Measurements from ENCODE around the gene MYCBPAP. TPM values are rescaled to one million over a fixed set of nuclear protein-coding genes. Genes with fewer than 3 reads are reported as not detected.

The MYCBPAP gene
- total RNA-seq, 2 experiments from 2014 or later = 0.78 to 1.5 TPM

- POLR2A ChIA-PET = no interaction called here
- H3K4me3 Mint-ChIP-seq = peak overlapping the region; percentile 36
- H3K27ac Mint-ChIP-seq = no peak overlapping the region
- Histone ChIP-seq H3K4me3 (ENCODE audit: low read length) (no peak overlapping the region), H3K9me3 (ENCODE audit: control insufficient read depth in 1 of 2, insufficient read depth in 1 of 2, low read length in 2 of 2) (no peaks in the 10 kb centered on the region), H3K27me3 (ENCODE audit: control insufficient read depth in 1 of 2, insufficient read depth in 2 of 2, low read length in 2 of 2) (no peaks in the 10 kb centered on the region), H3K27ac (ENCODE audit: low read depth in 1 of 2, low read length in 2 of 2) (no peak overlapping the region), H3K36me3 (ENCODE audit: insufficient read depth, low read length) (no peaks in the 10 kb centered on the region), H3K4me1 (ENCODE audit: insufficient read depth, low read length) (peaks cover 36% of the 10 kb centered on the region)
- ATAC-seq (ENCODE audit: poor library complexity) (no peak), DNase-seq (no peak)
- peaks cover 6% of the 10 kb centered on the region for H3K27me3 Mint-ChIP-seq
- no peaks in the 10 kb centered on the region for H3K9me3 Mint-ChIP-seq
- peaks cover 22% of the 10 kb centered on the region for H3K4me1 Mint-ChIP-seq (ENCODE audit: low read depth)
- no peak for TF ChIP-seq CTCF (IDR thresholded peaks at IDR 0.05)
- CTCF ChIA-PET = no interaction called here
- intact Hi-C loops (cut with DNase I, micrococcal nuclease) = loop anchor here in 1 of 2 experiments (10.0 kb wide), 1 partner anchor 60 kb away; no protein-coding TSS in a partner anchor
- H3K36me3 Mint-ChIP-seq (ENCODE audit: low read depth) = no peaks in the 10 kb centered on the region
Measured at GRCh38 chr17:50544516-50544915, 36.3 kb downstream of the MYCBPAP start.

GRCh38 chr17:50545311-50545710, 37.1 kb downstream of the MYCBPAP start:
- Histone ChIP-seq H3K27ac (ENCODE audit: low read depth in 1 of 2, low read length in 2 of 2) (no peak overlapping the region), H3K9me3 (ENCODE audit: control insufficient read depth in 1 of 2, insufficient read depth in 1 of 2, low read length in 2 of 2) (no peaks in the 10 kb centered on the region), H3K36me3 (ENCODE audit: insufficient read depth, low read length) (no peaks in the 10 kb centered on the region), H3K4me3 (ENCODE audit: low read length) (no peak overlapping the region), H3K27me3 (ENCODE audit: control insufficient read depth in 1 of 2, insufficient read depth in 2 of 2, low read length in 2 of 2) (no peaks in the 10 kb centered on the region), H3K4me1 (ENCODE audit: insufficient read depth, low read length) (peaks cover 36% of the 10 kb centered on the region)
- Mint-ChIP-seq H3K36me3 (ENCODE audit: low read depth) (no peaks in the 10 kb centered on the region), H3K27ac (no peak overlapping the region), H3K4me3 (no peak overlapping the region), H3K9me3 (no peaks in the 10 kb centered on the region), H3K27me3 (peaks cover 6% of the 10 kb centered on the region), H3K4me1 (ENCODE audit: low read depth) (peaks cover 22% of the 10 kb centered on the region)
- intact Hi-C loops (cut with DNase I, micrococcal nuclease) = loop anchor here (5.0 to 10.0 kb wide), 3 partner anchors 61 to 412 kb away; no protein-coding TSS in a partner anchor
- ChIA-PET CTCF (no interaction called here), POLR2A (no interaction called here)
- DNase-seq = no peak
- no peak for TF ChIP-seq CTCF (IDR thresholded peaks at IDR 0.05)
- no peak for ATAC-seq (ENCODE audit: poor library complexity)

- H3K9me3 Mint-ChIP-seq = no peaks in the 10 kb centered on the region
- H3K4me3 ChIP-seq (ENCODE audit: low read length) = peak overlapping the region; percentile 56
- peaks cover 22% of the 10 kb centered on the region for H3K4me1 Mint-ChIP-seq (ENCODE audit: low read depth)
- ChIA-PET CTCF (interaction anchor here (0.5 to 2.1 kb wide), 9 partner anchors 9 to 233 kb away, joined by 3 to 17 read pairs (median 3); partner anchors contain the start of gene CACNA1G), POLR2A (no interaction called here)
- no peak overlapping the region for H3K27ac ChIP-seq (ENCODE audit: low read depth in 1 of 2, low read length in 2 of 2)
- no peaks in the 10 kb centered on the region for H3K27me3 ChIP-seq (ENCODE audit: control insufficient read depth in 1 of 2, insufficient read depth in 2 of 2, low read length in 2 of 2)
- DNase-seq (no peak), ATAC-seq (ENCODE audit: poor library complexity) (no peak)
- peaks cover 27% of the 10 kb centered on the region for H3K4me1 ChIP-seq (ENCODE audit: insufficient read depth, low read length)
- intact Hi-C loops (cut with DNase I, micrococcal nuclease) = loop anchor here (1.0 to 10.0 kb wide), 8 partner anchors 62 to 411 kb away; no protein-coding TSS in a partner anchor
- peaks cover 6% of the 10 kb centered on the region for H3K27me3 Mint-ChIP-seq
- no peaks in the 10 kb centered on the region for H3K36me3 Mint-ChIP-seq (ENCODE audit: low read depth)
- H3K36me3 ChIP-seq (ENCODE audit: insufficient read depth, low read length) = no peaks in the 10 kb centered on the region
- no peak overlapping the region for H3K27ac Mint-ChIP-seq
- no peak for TF ChIP-seq CTCF (IDR thresholded peaks at IDR 0.05)
- H3K9me3 ChIP-seq (ENCODE audit: control insufficient read depth in 1 of 2, insufficient read depth in 1 of 2, low read length in 2 of 2) = no peaks in the 10 kb centered on the region
- H3K4me3 Mint-ChIP-seq = peak overlapping the region; percentile 71
Measured at GRCh38 chr17:50546701-50547034, 38.4 kb downstream of the MYCBPAP start.

All from CD4-positive, alpha-beta T cell (primary cell).